Stomach (tissue), 9 donors: ENCODE data around the gene DIS3L2. TPM values are rescaled to one million over a fixed set of nuclear protein-coding genes. Genes with fewer than 3 reads are reported as not detected.

Experiments
- DNase-seq, 2 donors: peaks; one replicate each; pipeline versions ENCODE4 v3.0.0 to v3.0.0-alpha.2; 2013 to 2019
- H3K27ac ChIP-seq, 5 donors: fragments of 200-600 bp in 4 of 5; sonication (generic) in 4 of 5; one replicate each; pipeline ENCODE4 v1.5.1; 2013 to 2019; ENCODE audit warnings: mild to moderate bottlenecking in 1 of 5, moderate library complexity in 1 of 5
- H3K27me3 ChIP-seq, 3 donors: fragments of 200-600 bp; sonication (generic); one replicate each; pipeline ENCODE4 v1.5.1; 2017 to 2019; ENCODE audit warnings: mixed run types in 1 of 3
- H3K36me3 ChIP-seq, 4 donors: fragments of 200-600 bp; sonication (generic); 1 replicate in 3 of 4; 2 replicates in 1 of 4; pipeline ENCODE4 v1.5.1; 2016 to 2019
- H3K4me1 ChIP-seq, 4 donors: fragments of 200-600 bp; sonication (generic); one replicate each; pipeline ENCODE4 v1.5.1; 2016 to 2019
- H3K4me3 ChIP-seq, 4 donors: fragments of 200-600 bp; sonication (generic) in 3 of 4; one replicate each; pipeline ENCODE4 v1.5.1; 2016 to 2019; ENCODE audit warnings: mild to moderate bottlenecking in 1 of 4
- H3K9me3 ChIP-seq, 4 donors: fragments of 200-600 bp; sonication (generic); one replicate each; pipeline ENCODE4 v1.5.1; 2016 to 2019
- CTCF ChIP-seq, 7 experiments: fragments of 450-650 bp in 4 of 7; fragments of 200-600 bp in 3 of 7; sonication (generic) in 3 of 7; IDR thresholded peaks; one replicate each; pipeline ENCODE4 v1.5.1; 2016 to 2019; ENCODE audit warnings: antibody characterized with exemption in 7 of 7, control low read depth in 2 of 7, mild to moderate bottlenecking in 1 of 7
- EP300 ChIP-seq: sonication (generic); formaldehyde crosslinking; IDR thresholded peaks from one replicate; pipeline ENCODE4 v1.6.1; 2017; ENCODE audit warnings: antibody characterized with exemption
- POLR2A ChIP-seq, 4 donors: fragments of 450-650 bp; IDR thresholded peaks; one replicate each; pipeline ENCODE4 v1.6.1; 2016; ENCODE audit warnings: antibody characterized with exemption in 4 of 4, control low read depth in 2 of 4, mild to moderate bottlenecking in 1 of 4, moderate library complexity in 1 of 4
- POLR2AphosphoS5 ChIP-seq, 3 donors: sonication (generic); formaldehyde crosslinking; IDR thresholded peaks; one replicate each; pipeline ENCODE4 v1.6.1; 2016; ENCODE audit warnings: antibody characterized with exemption in 3 of 3
- WGBS, 5 donors: extraction: QIAGEN DNeasy Blood & Tissue Kit in 3 of 5; methylation state at CpG; one replicate each; pipeline versions ENCODE4 v1.1.5 to v1.1.7; 2013 to 2018; 5-methylcytosine and 5-hydroxymethylcytosine counted together
- intact Hi-C: fragments of 100-400 bp; cut with DNase I; formaldehyde crosslinking; loops from one replicate; pipeline ENCODE4 v1.15.1; 2023; ENCODE audit warnings: low total_unique reads
- polyA plus RNA-seq, 3 donors: library from polyadenylated mRNA; stranded (reverse); fragments of 200-250 nt; gene quantifications; one replicate each; pipeline ENCODE4 v1.2.3, GENCODE V29; 2013
- small RNA-seq, 4 donors: library from RNA; depleted of rRNA; stranded (forward); fragments of <200 nt; gene quantifications; one replicate each; pipeline ENCODE3, GENCODE V24; 2016
- total RNA-seq, 5 donors: library from RNA; depleted of rRNA; stranded (reverse); fragments of >200 nt; gene quantifications; one replicate each; pipeline versions ENCODE4 v1.1.0 to v1.2.3, GENCODE V29; 2014 to 2016
- donor health status: healthy with polysubstance abuse.
- donor health status: Bipolar disorder and iron deficiency.
- donor health status: healthy.

Gene DIS3L2
- total and polyA plus RNA-seq, 8 donors = 10.4 to 124 (median 26.8) TPM

DNA sequence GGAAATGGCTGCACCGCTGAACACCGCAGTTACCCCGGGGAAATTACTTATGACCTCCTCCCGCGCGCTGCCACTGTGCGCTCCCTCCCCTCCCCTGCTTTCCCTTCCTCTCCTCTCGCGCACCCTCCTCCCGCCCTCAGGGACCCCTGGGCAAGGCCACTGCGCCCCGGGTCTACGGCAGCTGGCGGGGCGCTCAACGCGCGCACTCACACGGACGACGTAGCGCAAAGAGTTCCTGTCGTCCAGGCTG lies 424.9 kb downstream of the DIS3L2 start:
- Histone ChIP-seq H3K36me3 (no peaks in the 10 kb centered on the region), H3K27me3 (peaks cover 37 to 98% (median 73%) of the 10 kb centered on the region in 3 donors), H3K27ac (no peak overlapping the region), H3K9me3 (no peaks in the 10 kb centered on the region), H3K4me1 (peaks cover 5 to 32% (median 21%) of the 10 kb centered on the region in 4 donors), H3K4me3 (peak overlapping the region in 3 of 4 donors; percentile 3 to 31 (median 4))
- WGBS, 5 donors = 5 to 34% (median 8%) methylated on average over 23 of the region's 23 CpGs
- TF ChIP-seq EP300 = no peak
- no peak for TF ChIP-seq POLR2AphosphoS5 (IDR thresholded peaks at IDR 0.05)
- TF ChIP-seq POLR2A (IDR thresholded peaks at IDR 0.05) = no peak
- no peak for TF ChIP-seq CTCF (IDR thresholded peaks at IDR 0.05)
- DNase-seq = no peak
- intact Hi-C loops = no loop called here

Small RNA genes within 50 kb of the gene (small RNA-seq; reads per million reads assigned to genes)
- gene AC068134.3 (0 reads per million in 4 donors), gene AC068134.4 (0 reads per million in 4 donors), gene MIR562 (0 reads per million in 4 donors)

Other genes with a start within 250 kb of the DIS3L2 start
- gene PDE6D, start 180.4 kb upstream of the DIS3L2 start, total RNA-seq = 10 to 100 TPM in 3 of 5 donors, 1 to 10 TPM in 1, not detected in 1; 1.7 to 27.8 (median 21.2) TPM
- gene PDE6D, start 180.4 kb upstream of the DIS3L2 start, polyA plus RNA-seq = 10 to 100 TPM; 24.1 to 29.4 (median 25.4) TPM
- 10 to 100 TPM in 4 of 5 donors, 1 to 10 TPM in 1; 2.3 to 89.3 (median 28.1) TPM for gene COPS7B, start 175.3 kb upstream of the DIS3L2 start, total RNA-seq
- 10 to 100 TPM; 13.1 to 20.0 (median 14.8) TPM for gene COPS7B, start 175.3 kb upstream of the DIS3L2 start, polyA plus RNA-seq
- 1 to 10 TPM in 1 of 5 donors, not detected in 4; 2.9 TPM for gene NPPC, start 35.3 kb upstream of the DIS3L2 start, total RNA-seq
- 1 to 10 TPM in 1 of 3 donors, not detected in 2; 4.0 TPM for gene NPPC, start 35.3 kb upstream of the DIS3L2 start, polyA plus RNA-seq